WTC11 (cell line): ENCODE measurements around the gene STK17A.

Experiments used
- ARID4B ChIP-seq: sonication (generic); formaldehyde crosslinking; IDR thresholded peaks from 2 replicates; pipeline ENCODE4 v1.8.0; 2023; ENCODE audit warnings: missing genetic modification reagents, mild to moderate bottlenecking, borderline replicate concordance
- CTCF ChIP-seq: fragments of 200-600 bp; IDR thresholded peaks from 2 replicates; pipeline ENCODE4 v1.8.0; 2022; ENCODE audit warnings: antibody characterized with exemption
- ESRRA ChIP-seq: sonication (generic); formaldehyde crosslinking; IDR thresholded peaks from 2 replicates; pipeline ENCODE4 v1.8.1; 2022; ENCODE audit warnings: mild to moderate bottlenecking, missing genetic modification reagents, borderline replicate concordance
- FOXJ3 ChIP-seq: sonication (generic); formaldehyde crosslinking; IDR thresholded peaks from 2 replicates; pipeline ENCODE4 v1.9.0; 2021; ENCODE audit warnings: missing genetic modification reagents, mild to moderate bottlenecking, borderline replicate concordance
- NFYB ChIP-seq: sonication (generic); formaldehyde crosslinking; conservative IDR thresholded peaks from 2 replicates; pipeline ENCODE4 v1.8.0; 2022; ENCODE audit warnings: low read depth, missing genetic modification reagents
- NR1H2 ChIP-seq: sonication (generic); formaldehyde crosslinking; IDR thresholded peaks from 2 replicates; pipeline ENCODE4 v1.9.0; 2021; ENCODE audit warnings: mild to moderate bottlenecking, moderate library complexity, missing genetic modification reagents
- PRRX2 ChIP-seq: fragments of 250-450 bp; sonication (Bioruptor Pico); IDR thresholded peaks from 2 replicates; pipeline ENCODE4 v1.8.0; 2021; ENCODE audit warnings: mild to moderate bottlenecking
- SP1 ChIP-seq: sonication (generic); formaldehyde crosslinking; conservative IDR thresholded peaks from 2 replicates; pipeline ENCODE4 v1.8.1; 2022; ENCODE audit warnings: missing genetic modification reagents
- USF1 ChIP-seq: sonication (generic); formaldehyde crosslinking; IDR thresholded peaks from 2 replicates; pipeline ENCODE4 v1.8.0; 2022; ENCODE audit warnings: mild to moderate bottlenecking, missing genetic modification reagents
- ZSCAN18 ChIP-seq: fragments of 250-450 bp; sonication (Bioruptor Pico); IDR thresholded peaks from 2 replicates; pipeline ENCODE4 v2.1.2; 2022; ENCODE audit warnings: mild to moderate bottlenecking, moderate library complexity

GRCh38 chr7:43668035-43668434 is 85.1 kb downstream of the STK17A start:
- TF ChIP-seq CTCF (no peak), FOXJ3 (CRISPR knock-in tag) (no peak), USF1 (CRISPR knock-in tag) (no peak), NR1H2 (CRISPR knock-in tag) (no peak), ESRRA (CRISPR knock-in tag) (no peak), PRRX2 (CRISPR knock-in tag) (no peak), SP1 (CRISPR knock-in tag) (no peak), NFYB (CRISPR knock-in tag) (no peak), ARID4B (CRISPR knock-in tag) (no peak), ZSCAN18 (no peak)
